ENCODE measurements around the gene LILRB4.
"Not testable (repeated sequence)": the region's sequence is repeated elsewhere in the genome, so short reads cannot be mapped to it uniquely, and the experiment has no call there.

LILRB4 gene

DNA sequence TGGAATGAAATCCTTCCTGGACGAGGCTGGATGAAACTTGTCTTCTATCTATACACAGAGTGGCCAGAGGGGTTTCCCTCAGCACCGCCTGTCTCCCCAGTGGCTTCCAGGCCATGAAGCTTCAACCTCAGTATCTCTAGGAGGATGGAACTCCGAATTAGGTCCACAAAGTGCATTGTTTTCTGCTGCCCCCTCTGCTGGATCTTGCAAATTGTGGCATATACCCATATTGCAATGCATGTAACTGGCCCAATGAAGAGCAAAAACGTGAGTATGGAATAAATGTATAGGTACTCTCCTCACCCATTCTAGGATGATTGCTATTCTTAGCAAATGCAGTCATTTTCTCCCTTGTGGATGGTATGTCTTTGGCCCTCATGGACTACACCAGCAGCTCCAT is 14.7 kb upstream of the LILRB4 start:
- in situ Hi-C loops (cut with MboI; ENCODE audit: low sequenced_read_pairs), result no loop called here

DNA sequence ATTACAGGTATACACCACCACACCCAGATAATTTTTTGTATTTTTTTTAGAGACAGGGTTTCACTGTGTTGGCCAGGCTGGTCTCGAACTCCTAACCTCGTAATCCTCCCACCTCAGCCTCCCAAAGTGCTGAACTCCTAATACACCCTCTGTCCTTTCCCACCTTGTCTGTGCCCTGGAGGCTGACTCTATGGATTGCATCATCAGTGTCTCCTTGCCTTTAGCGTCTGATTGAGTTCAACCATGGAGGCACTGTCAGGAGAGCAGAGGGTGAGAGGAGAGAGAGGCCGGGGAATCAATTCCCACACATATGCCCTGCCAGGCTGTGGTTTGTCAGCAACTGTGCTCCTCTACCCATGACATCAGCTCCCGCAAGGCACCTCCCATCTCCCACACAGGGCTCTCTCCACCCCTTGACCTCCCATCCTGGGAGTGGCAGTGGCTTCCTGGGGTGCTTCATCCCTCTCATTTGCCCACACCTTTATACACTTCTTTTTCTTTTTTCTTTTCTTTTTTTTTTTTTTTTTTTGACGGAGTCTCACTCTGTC is 12.6 kb upstream of the LILRB4 start:
- in situ Hi-C loops (cut with MboI; ENCODE audit: low sequenced_read_pairs), result loop anchor here (25.0 kb wide), 1 partner anchor 163 kb away; no protein-coding TSS in a partner anchor

- in situ Hi-C loops (cut with MboI; ENCODE audit: low sequenced_read_pairs), result loop anchor here (25.0 kb wide), 1 partner anchor 166 kb away; no protein-coding TSS in a partner anchor
Observed at GRCh38 chr19:54653181-54653809, 9.5 kb upstream of the LILRB4 start.

GRCh38 chr19:54654447-54655321 is 8.1 kb upstream of the LILRB4 start:
- in situ Hi-C loops (cut with MboI; ENCODE audit: low sequenced_read_pairs), result loop anchor here (25.0 kb wide), 1 partner anchor 167 kb away; no protein-coding TSS in a partner anchor

DNA sequence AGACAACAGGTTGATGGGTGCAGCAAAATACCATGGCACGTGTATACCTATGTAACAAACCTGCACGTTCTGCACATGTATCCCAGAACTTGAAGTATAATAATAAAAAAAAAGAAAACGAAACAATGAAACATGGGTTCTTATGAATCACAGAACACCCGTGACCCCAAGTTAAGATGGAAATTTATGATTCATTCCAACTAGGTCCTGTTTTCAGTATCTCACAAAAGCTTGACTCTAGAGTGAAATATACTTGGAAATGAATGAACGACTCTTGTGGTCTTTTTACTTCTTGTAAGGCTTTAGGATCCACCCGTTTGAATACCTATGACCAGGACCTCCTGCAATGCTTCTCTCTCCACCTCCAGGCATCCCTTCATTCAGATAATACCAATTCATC is 3.5 kb upstream of the LILRB4 start:
- in situ Hi-C loops (cut with MboI; ENCODE audit: low sequenced_read_pairs), result loop anchor here (25.0 kb wide), 1 partner anchor 172 kb away; no protein-coding TSS in a partner anchor

DNA sequence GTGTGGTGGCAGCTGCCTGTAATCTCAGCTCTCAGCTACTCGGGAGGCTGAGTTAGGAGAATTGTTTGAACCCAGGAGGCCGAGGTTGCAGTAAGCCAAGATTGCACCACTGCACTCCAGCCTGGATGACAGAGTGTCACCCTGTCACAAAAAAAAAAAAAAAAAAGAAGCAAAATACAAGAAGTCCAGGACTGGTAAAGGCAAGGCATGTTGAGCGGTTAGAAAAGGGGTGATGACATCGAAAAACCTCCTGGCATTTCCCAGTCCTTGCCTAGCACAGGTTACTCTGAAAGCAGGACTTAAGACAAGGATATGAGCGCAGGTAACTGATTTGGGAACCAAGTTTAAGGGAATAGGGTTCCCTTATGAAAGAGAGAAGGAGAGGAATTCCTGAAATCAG is 2.5 kb upstream of the LILRB4 start:
- in situ Hi-C loops (cut with MboI; ENCODE audit: low sequenced_read_pairs), result loop anchor here (25.0 kb wide), 1 partner anchor 173 kb away; no protein-coding TSS in a partner anchor

- in situ Hi-C loops (cut with MboI; ENCODE audit: low sequenced_read_pairs), result loop anchor here (25.0 kb wide), 1 partner anchor 174 kb away; no protein-coding TSS in a partner anchor
Observed at GRCh38 chr19:54660964-54661363, 1.8 kb upstream of the LILRB4 start.

DNA sequence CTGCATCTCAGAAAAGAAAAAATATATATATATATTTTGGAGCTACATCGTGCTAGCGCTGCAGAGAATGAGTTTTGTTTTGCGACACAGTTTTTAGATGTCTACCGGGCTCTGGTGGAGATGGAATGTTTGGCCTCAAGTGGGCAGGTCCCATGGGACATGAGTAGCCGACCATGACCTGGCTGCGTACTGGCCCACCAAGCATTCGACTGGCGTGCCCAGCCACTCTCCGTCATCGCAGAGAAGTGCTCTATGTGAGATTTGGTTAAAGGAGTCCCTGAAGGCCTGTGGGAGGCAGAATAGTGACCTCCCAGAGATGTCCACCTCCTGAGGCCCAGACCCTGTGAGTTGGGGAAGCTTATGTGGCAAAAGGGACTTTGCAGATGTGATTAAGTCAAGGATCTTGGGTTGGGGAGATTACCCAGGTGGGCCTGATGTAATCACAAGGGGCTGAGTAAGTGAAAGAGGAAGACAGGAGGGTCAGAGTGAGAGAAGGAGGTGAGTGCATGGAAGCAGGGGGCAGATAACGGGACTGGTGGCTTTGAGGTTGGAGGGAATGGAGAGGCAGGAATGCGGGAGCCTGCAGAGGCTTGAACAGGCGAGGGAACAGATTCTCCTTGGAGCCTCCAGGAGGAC is 821 bp upstream of the LILRB4 start:
- in situ Hi-C loops (cut with MboI; ENCODE audit: low sequenced_read_pairs), result loop anchor here (25.0 kb wide), 1 partner anchor 175 kb away; no protein-coding TSS in a partner anchor

DNA sequence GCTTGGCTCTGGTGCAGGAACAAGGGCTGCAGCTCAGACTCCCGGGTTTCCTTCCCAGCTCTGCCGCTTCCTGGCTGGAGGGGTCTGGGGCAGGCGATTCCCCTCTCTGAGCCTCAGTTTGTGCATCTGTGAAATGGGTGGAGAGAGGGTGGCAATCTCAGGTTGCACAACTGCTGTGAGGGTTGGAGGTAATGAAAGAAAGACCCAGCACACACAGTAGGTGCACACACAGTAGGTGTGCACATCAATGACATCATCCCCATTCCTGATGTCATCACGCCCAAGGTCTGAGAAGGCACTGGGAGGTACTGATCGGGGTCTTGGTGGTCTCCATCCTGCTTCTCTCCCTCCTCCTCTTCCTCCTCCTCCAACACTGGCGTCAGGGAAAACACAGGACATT is 2.7 kb downstream of the LILRB4 start:
- in situ Hi-C loops (cut with MboI; ENCODE audit: low sequenced_read_pairs), result loop anchor here (25.0 kb wide), 1 partner anchor 178 kb away; no protein-coding TSS in a partner anchor

DNA sequence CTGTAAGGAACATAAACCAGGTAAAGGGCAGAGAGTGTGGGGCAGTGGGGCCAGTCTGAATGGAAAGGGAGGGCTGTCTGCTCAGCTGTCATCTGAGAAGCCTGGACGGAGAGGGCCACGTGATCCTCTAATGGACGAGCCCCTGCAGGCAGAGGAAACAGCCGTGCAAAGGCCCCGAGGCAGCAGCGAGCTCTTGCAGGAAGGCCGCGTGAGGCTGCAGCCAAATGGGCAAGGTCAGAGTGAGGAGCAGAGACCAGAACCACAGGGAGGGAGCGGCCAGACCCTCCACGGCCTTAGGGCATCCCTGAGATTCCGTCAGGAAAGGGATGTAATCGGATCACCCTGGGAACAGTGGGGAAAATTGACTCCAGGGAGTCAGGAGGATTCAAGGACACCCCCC is 4.4 kb downstream of the LILRB4 start:
- in situ Hi-C loops (cut with MboI; ENCODE audit: low sequenced_read_pairs), result loop anchor here (25.0 kb wide), 1 partner anchor 180 kb away; no protein-coding TSS in a partner anchor

GRCh38 chr19:54668353-54668752 is 5.6 kb downstream of the LILRB4 start:
- in situ Hi-C loops (cut with MboI; ENCODE audit: low sequenced_read_pairs), result loop anchor here (25.0 kb wide), 1 partner anchor 181 kb away; no protein-coding TSS in a partner anchor

DNA sequence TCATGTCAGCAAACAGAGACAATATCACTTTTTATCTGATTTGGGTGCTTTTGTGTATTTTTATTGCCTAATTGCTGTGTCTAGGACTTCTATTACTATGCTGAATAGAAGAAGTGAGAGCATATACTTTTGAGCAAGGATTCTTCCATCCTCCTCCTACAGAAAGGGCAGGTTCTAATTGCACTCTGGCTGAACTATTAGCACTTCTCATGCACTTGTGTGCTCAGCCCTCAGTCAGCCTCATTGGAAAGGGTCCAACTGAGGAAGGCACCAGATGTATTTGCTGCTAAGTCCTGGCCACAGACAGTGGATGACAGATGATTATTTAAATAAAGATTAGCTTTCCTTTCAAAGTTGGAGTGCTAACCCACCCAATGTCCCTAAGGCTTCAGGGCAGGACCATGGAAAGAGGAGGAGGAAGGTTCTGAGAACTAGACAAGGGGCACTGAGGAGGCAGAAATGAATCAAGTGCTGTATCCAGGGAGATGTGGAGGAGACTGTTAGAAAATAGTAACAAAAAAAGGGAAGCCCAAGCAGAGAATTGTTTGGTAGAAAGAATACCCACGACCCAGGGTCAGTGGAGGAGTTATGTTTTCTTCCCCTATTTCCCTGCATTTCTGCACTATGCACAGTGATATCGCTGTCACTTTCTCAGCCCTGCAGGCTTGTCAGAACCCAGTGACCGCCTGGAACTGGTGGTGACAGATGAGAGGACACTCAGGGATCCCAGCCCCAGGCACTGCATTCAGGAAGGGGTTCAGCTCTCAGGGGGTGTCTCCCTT is 8.0 kb downstream of the LILRB4 start:
- in situ Hi-C loops (cut with MboI; ENCODE audit: low sequenced_read_pairs), result loop anchor here (25.0 kb wide), 1 partner anchor 183 kb away; no protein-coding TSS in a partner anchor

- in situ Hi-C loops (cut with MboI; ENCODE audit: low sequenced_read_pairs), result loop anchor here (25.0 kb wide), 1 partner anchor 186 kb away; no protein-coding TSS in a partner anchor
Observed at GRCh38 chr19:54673222-54673621, 10.4 kb downstream of the LILRB4 start.

GRCh38 chr19:54674021-54674617 is 11.3 kb downstream of the LILRB4 start:
- in situ Hi-C loops (cut with MboI; ENCODE audit: low sequenced_read_pairs), result loop anchor here (25.0 kb wide), 1 partner anchor 187 kb away; no protein-coding TSS in a partner anchor

- in situ Hi-C loops (cut with MboI; ENCODE audit: low sequenced_read_pairs), result not testable (repeated sequence)
Observed at GRCh38 chr19:54676210-54676834, 13.5 kb downstream of the LILRB4 start.

DNA sequence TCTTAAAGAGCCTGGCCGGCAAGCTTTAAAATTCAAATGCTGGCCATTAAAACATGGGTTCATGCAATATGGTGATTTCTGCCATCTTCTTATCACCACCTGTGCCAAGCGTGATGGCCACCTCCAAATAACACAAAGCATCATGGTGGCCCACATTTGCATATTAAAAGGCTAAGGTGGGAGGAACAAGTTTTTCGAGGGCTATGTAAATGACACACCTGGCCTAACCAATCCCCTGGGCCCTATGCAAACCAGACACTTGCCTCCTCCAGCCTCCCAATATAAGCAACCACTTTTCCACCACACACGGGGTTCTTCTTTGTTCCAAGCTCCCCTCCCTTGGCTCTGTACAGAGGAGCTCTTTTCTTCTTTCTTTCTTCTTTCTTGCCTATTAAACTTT is 14.4 kb downstream of the LILRB4 start:
- in situ Hi-C loops (cut with MboI; ENCODE audit: low sequenced_read_pairs), result no loop called here

DNA sequence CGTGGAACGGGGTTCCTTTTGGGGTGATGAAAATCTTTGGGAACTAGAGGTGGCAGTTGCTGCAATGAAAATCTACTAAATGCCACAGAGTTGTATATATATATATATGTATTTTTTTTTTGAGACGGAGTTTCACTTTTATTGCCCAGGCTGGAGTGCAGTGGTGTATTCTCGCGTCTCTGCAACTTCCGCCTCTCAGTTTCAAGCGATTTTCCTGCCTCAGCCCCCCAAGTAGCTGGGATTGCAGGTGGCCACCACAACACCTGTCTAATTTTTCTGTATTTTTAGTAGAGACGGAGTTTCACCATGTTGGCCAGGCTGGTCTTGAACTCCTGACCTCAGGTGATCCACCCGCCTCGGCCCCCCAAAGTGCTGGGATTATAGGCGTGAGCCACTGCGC is 18.8 kb downstream of the LILRB4 start:
- in situ Hi-C loops (cut with MboI; ENCODE audit: low sequenced_read_pairs), result not testable (repeated sequence)

GRCh38 chr19:54682306-54682856 is 19.6 kb downstream of the LILRB4 start:
- in situ Hi-C loops (cut with MboI; ENCODE audit: low sequenced_read_pairs), result no loop called here

GRCh38 chr19:54684527-54684926 is 21.7 kb downstream of the LILRB4 start:
- in situ Hi-C loops (cut with MboI; ENCODE audit: low sequenced_read_pairs), result no loop called here

Data from HL-60/S4 (cell line).